Mucosa of descending colon (tissue), 3 donors: ENCODE measurements around the gene ACOT11. TPM values are rescaled to one million over a fixed set of nuclear protein-coding genes. Genes with fewer than 3 reads are reported as not detected.
"Not testable (repeated sequence)": the region's sequence is repeated elsewhere in the genome, so short reads cannot be mapped to it uniquely, and the experiment has no call there.

Experiments used
- ATAC-seq: fragments of 200-7000 bp; cut with Tn5 transposase; one replicate; pipeline ENCODE4 v1.9.1; 2020; ENCODE audit warnings: mild to moderate bottlenecking, moderate library complexity
- DNase-seq, 3 donors: peaks; one replicate each; pipeline ENCODE4 v3.0.0-alpha.2; 2020
- H3K36me3 ChIP-seq: fragments of 200-600 bp; one replicate; pipeline ENCODE4 v1.8.0; 2021; ENCODE audit warnings: low read depth, mild to moderate bottlenecking
- H3K4me1 ChIP-seq: fragments of 200-600 bp; one replicate; pipeline ENCODE4 v1.8.0; 2021; ENCODE audit warnings: low read depth, mild to moderate bottlenecking
- H3K4me3 ChIP-seq: fragments of 200-600 bp; one replicate; pipeline ENCODE4 v1.8.0; 2021; ENCODE audit warnings: mild to moderate bottlenecking
- H3K9me3 ChIP-seq: fragments of 200-600 bp; one replicate; pipeline ENCODE4 v1.8.0; 2021; ENCODE audit warnings: mild to moderate bottlenecking
- CTCF ChIP-seq: fragments of 200-600 bp; IDR thresholded peaks from one replicate; pipeline ENCODE4 v1.8.0; 2022; ENCODE audit warnings: antibody characterized with exemption, mild to moderate bottlenecking
- intact Hi-C, 2 donors: fragments of 100-400 bp; cut with DNase I in 1 of 2; cut with micrococcal nuclease in 1 of 2; formaldehyde crosslinking; loops; one replicate each; pipeline versions ENCODE4 v1.11.0 to v1.11.1; 2022; cut with DNase I, micrococcal nuclease
- total RNA-seq, 3 donors: library from RNA; stranded (reverse); fragmentation: NEBNext Ultra II Directional in 2 of 3; extraction: Animal tissue kit (Norgen Biotek cat#: 25700) in 2 of 3; gene quantifications; one replicate each; pipeline versions ENCODE4 v1.2.1 to v1.2.4, GENCODE V29; 2021 to 2023
- donor health status: DM: no; HTN: no; CAD: no; lungs with moderate emphysema.
- donor health status: DM: no; HTN: no; CAD: no.
- donor health status: DM: no; HTN: yes; CAD: no.

The ACOT11 gene
- total RNA-seq, 3 donors from 2014 or later, result 54.7 to 122 (median 62.2) TPM

GRCh38 chr1:54516249-54516920 lies 31.6 kb upstream of the ACOT11 start:
- intact Hi-C loops, result no loop called here
- Histone ChIP-seq H3K9me3 (no peaks in the 10 kb centered on the region), H3K36me3 (no peaks in the 10 kb centered on the region), H3K4me1 (no peaks in the 10 kb centered on the region), H3K4me3 (no peak overlapping the region)
- DNase-seq, result no peak
- ATAC-seq, result no peak
- TF ChIP-seq CTCF, result no peak

GRCh38 chr1:54517496-54517895 lies 30.5 kb upstream of the ACOT11 start:
- Histone ChIP-seq H3K4me3 (no peak overlapping the region), H3K36me3 (no peaks in the 10 kb centered on the region), H3K4me1 (no peaks in the 10 kb centered on the region), H3K9me3 (no peaks in the 10 kb centered on the region)
- no peak for DNase-seq
- no peak for TF ChIP-seq CTCF
- ATAC-seq, result no peak
- intact Hi-C loops, result no loop called here

DNA sequence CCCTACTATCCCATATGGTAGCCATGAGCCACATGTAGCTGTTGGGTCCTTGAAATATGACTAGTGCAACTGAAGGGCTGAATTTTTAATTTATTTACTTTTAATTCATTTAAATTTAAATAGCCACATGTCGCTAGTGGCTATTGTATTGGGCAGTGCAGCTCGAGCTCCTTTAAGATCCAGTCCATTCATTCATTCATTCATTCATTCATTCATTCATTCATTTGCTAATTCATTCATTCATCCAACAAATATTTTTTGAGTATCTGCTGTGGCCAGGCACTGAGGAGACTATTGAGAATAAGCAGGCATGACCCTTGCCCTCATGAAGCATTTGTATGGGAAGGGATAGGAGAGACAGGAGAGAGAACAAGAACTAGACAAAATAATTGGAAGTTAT lies 29.5 kb upstream of the ACOT11 start:
- TF ChIP-seq CTCF, result no peak
- ATAC-seq, result no peak
- H3K36me3 ChIP-seq, result no peaks in the 10 kb centered on the region

GRCh38 chr1:54519709-54520108 lies 28.3 kb upstream of the ACOT11 start:
- ATAC-seq (peak; percentile 72), DNase-seq (peak in 1 of 3 donors; percentile 17)
- Histone ChIP-seq H3K36me3 (no peaks in the 10 kb centered on the region), H3K4me1 (no peaks in the 10 kb centered on the region), H3K4me3 (no peak overlapping the region), H3K9me3 (no peaks in the 10 kb centered on the region)
- TF ChIP-seq CTCF, result no peak
- intact Hi-C loops, result no loop called here

More for the DNA sequence above, 29.5 kb upstream of the ACOT11 start:
- no peak for DNase-seq
- no peak overlapping the region for H3K4me3 ChIP-seq
- H3K4me1 ChIP-seq, result no peaks in the 10 kb centered on the region
- H3K9me3 ChIP-seq, result no peaks in the 10 kb centered on the region
- intact Hi-C loops, result no loop called here

- Histone ChIP-seq H3K36me3 (no peaks in the 10 kb centered on the region), H3K9me3 (no peaks in the 10 kb centered on the region), H3K4me3 (no peak overlapping the region), H3K4me1 (no peaks in the 10 kb centered on the region)
- DNase-seq (no peak), ATAC-seq (peak; percentile 18)
- intact Hi-C loops, result no loop called here
- no peak for TF ChIP-seq CTCF
Observed at GRCh38 chr1:54520631-54521321, 27.3 kb upstream of the ACOT11 start.

GRCh38 chr1:54526565-54526964 lies 21.5 kb upstream of the ACOT11 start:
- intact Hi-C loops, H3K4me3 ChIP-seq, H3K9me3 ChIP-seq, H3K4me1 ChIP-seq, ATAC-seq, H3K36me3 ChIP-seq, DNase-seq: not testable (repeated sequence)
